HG03045 (cell line): ENCODE results near the gene TPP1.

Source experiments
- ATAC-seq: cut with Tn5 transposase; IDR thresholded peaks from one replicate; pipeline ENCODE4 v1.9.1; 2021; ENCODE audit warnings: mild to moderate bottlenecking, moderate library complexity; ENCODE audit not compliant: unreplicated experiment

Gene TPP1

DNA sequence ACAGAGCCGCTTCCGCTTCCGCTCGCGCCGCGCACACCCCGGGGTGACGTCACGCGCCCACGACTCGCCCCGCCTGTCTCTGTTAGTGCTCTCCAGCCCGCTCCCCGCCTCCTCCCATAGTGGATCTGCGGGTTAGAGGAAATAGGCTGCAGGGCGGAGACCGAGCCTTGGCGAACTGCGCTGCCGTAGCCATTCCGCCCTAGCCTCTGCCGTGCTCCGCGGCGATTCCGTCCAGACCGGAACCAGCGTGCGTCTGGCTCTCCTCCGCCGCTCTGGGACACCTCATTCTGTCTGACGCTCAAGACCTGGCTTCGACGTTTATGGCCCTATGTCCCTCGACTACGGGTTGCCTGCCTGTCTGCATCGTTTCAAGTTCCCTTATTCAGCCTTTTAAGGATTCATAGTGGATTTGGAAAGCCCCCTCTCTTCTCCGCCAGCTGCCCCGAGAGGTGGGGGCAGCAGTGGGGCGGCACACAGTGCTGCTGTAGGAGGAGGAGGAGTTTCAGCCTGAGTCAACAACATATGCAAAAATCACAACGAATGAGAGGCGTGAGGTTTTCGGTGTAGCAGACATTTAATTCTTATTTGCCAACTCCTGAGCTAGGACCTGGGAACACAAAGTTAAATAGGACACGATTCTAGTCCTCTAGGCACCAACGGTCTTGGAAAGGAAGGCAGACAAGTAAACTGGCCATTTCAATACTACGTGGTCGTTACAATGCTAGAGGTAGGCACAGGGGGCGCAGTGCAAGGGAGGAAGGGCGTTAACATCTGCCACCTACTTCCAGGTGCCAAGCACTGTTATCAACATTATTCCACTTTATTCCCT lies 6.8 kb downstream of the TPP1 start, which contains the start of gene TAF10:
TSS of gene TAF10 (minus strand) at position 4 of the 829 bp plus-strand sequence. CDS start 27 bp downstream, outside the sequence.
- peak; percentile 90 for ATAC-seq

DNA sequence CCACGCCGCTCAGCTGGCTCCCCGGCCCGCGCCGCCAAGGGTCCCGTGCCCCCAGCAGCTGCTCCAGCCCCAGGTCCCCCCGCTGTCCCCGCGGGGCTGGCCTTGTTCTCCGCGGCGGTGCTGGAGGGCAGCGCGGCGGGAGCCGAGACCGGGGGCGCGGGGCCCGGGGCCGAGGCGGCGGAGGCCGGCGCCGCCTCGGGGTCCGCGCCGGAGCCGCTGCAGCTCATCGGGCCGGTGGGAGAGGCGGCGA lies 7.3 kb downstream of the TPP1 start:
- ATAC-seq, result no peak

GRCh38 chr11:6611092-6611962 lies 7.9 kb downstream of the TPP1 start:
- no peak for ATAC-seq

DNA sequence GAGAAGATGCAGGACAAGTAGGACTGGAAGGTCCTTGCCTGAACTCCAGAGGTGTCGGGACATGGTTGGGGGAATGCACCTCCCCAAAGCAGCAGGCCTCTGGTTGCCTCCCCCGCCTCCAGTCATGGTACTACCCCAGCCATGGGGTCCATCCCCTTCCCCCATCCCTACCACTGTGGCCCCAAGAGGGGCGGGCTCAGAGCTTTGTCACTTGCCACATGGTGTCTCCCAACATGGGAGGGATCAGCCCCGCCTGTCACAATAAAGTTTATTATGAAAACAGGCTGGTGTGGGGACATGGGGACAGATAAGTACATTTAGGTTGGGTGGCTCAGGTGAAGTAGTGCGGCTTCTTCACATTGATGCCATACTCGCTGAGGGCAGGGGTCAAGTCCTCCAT lies 8.6 kb downstream of the TPP1 start:
- no peak for ATAC-seq

DNA sequence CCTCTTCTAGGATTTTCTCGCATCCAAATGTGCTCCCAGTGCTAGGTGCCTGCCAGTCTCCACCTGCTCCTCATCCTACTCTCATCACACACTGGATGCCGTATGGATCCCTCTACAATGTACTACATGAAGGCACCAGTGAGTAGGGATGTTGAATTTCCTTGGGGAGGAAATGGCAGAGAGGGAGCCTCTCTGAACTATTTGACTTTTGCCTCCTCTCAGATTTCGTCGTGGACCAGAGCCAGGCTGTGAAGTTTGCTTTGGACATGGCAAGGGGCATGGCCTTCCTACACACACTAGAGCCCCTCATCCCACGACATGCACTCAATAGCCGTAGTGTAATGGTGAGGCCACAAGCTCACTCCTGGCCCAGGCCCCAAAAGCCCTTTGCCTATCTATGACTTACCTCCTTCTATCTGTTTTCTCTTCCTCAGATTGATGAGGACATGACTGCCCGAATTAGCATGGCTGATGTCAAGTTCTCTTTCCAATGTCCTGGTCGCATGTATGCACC lies 9.7 kb downstream of the TPP1 start:
- no peak for ATAC-seq

- ATAC-seq, result no peak
These were observed 10.3 kb downstream of the TPP1 start for GRCh38 chr11:6608726-6609501.

- no peak for ATAC-seq
These were observed 11.2 kb downstream of the TPP1 start for GRCh38 chr11:6608011-6608410.

GRCh38 chr11:6607190-6607795 lies 11.9 kb downstream of the TPP1 start:
- ATAC-seq, result no peak

GRCh38 chr11:6606471-6607189 lies 12.6 kb downstream of the TPP1 start:
- peak; percentile 27 for ATAC-seq

DNA sequence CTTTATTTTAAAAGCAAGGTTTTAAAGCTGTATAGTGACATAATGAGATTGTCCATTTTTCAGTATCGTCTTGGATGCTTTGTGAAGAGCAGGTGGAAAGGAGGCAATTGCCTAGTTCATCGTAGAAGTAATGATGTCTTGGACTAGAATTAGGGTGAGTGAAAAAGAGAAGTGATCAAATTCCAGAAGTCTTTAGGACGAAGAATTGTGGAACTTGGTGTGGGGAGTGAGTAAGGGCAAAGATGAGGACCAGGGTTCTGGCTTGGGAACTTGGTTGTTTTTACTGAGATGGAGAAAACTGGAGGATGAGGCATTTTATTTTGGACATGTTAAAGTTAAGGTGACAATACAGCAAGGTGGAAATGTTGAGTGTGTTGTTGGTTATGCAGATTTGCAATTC lies 14.4 kb downstream of the TPP1 start:
- ATAC-seq, result no peak

DNA sequence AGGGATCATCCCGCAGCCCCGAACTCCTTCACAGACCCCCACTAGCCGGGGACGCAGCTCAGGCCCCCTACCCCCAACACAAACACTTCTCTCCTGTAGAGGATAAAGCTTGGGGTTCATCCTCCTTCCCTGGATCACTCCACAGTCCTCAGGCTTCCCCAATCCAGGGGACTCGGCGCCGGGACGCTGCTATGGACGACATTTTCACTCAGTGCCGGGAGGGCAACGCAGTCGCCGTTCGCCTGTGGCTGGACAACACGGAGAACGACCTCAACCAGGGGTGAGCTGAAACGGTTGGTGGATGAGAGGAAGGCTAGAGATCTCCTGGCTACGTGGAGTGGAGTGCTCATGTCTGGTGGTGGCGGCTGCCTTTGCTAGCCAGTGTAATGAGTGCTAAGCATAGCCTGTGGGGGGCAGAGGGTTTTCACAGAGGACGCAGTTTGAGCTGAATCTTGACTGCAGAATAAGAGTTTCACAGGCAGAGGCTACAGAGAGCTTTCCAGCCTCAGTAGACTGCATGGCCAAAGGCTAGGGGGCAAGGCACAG lies 15.1 kb downstream of the TPP1 start:
- ATAC-seq, result peak; percentile 36

GRCh38 chr11:6603287-6604080 lies 15.7 kb downstream of the TPP1 start, which contains the start of the genes ILK and RRP8:
Gene ILK, plus strand, starts transcription at chr11:6603774. Its CDS starts 498 bp downstream, at chr11:6604272.
Gene RRP8, minus strand, starts transcription at chr11:6603616. Its CDS starts 114 bp downstream, at chr11:6603502.
- ATAC-seq, result peak; percentile 77

DNA sequence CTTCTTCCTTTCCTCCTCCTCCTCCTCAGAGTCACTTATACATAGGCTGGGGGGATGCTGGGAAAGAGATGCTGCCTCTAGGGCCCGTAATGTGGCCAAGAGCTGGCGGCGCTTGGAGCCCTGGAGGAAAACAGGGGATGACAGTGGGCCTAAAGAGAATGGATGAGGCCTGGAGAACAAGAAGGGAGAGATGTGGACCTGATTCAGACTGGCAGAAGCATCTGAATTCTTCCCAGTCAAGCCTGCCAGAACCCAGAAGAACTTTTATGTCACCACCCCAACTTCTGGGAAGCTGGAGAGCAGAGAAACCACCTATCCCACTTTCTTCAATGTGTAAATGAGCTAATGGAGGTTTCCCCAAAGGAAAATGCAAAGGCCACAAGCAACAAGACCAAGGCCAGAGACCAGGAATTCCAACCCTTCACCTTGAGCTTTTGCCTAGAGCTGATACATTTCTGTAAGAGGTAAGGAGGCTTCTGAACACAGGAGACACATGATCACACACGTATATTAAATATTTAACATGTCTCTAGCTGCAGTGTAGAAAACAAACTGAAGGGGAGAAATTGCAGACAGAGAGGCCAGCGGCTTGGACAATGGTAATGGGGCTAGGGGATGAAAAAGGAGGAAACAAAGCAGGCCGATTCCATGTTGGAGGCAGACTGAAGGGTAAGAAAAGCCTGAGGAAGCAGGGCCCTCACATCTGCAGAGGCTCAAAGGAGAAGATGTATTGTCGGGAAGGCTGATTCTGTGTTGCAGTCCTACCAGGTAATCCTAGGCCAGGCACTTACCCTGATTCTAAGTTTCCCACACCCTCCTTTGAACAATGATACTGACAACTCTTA lies 16.9 kb downstream of the TPP1 start:
- no peak for ATAC-seq

GRCh38 chr11:6601041-6601461 lies 18.2 kb downstream of the TPP1 start:
- ATAC-seq, result no peak

DNA sequence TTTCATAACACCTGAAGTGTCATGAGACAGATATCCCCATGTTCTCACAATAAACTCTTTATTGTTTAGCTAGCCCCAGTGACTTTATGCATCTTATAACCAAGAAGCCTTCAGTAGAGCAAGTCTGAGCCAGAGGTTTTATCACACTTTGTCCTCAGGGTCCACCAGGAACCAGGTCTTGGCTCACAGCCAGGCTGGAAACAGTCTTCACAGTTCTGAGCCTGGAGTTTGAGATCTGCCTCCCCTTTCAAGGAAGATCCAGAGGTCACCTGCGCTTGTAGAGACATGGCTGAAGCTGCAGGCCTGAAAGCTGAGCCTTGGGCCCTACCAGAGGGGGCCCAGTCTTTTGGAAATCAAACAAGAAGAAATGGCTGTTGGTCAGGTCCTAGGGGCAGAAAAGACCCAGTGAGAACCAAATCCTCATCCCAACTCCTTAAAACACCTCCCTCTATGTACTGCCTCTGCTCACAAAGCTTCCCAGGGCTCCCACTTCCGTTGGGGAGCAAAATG lies 19.3 kb downstream of the TPP1 start:
- ATAC-seq, result no peak

- no peak for ATAC-seq
These were observed 19.8 kb downstream of the TPP1 start for GRCh38 chr11:6599449-6599848.

DNA sequence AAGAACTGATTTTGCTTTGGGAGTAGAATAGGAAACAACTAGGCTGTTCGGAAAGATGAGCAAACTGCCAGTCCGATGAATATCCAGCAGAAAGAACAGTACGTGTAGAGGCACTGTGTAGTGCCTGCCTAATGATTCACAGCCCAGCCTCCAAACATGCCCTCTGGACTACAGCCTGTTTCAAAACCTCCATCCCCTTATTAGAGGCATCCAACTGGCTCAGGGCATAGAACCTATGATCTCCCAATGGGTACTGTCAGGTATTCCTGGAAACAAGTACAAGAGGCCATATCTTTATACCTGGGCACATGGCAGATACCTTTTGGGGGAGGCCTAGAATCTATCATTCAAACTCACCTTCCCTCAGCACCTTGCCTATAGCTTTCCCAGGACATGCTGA lies 20.7 kb downstream of the TPP1 start:
- no peak for ATAC-seq
